Ramos (cell line): ENCODE measurements around the gene ITPR3.

Experiments used
- in situ Hi-C: fragments of 300-500 bp; cut with MboI; formaldehyde crosslinking; loops from one replicate; pipeline ENCODE4 v1.14.3; 2022; ENCODE audit warnings: low sequenced_read_pairs; ENCODE audit not compliant: unreplicated experiment

The ITPR3 gene

DNA sequence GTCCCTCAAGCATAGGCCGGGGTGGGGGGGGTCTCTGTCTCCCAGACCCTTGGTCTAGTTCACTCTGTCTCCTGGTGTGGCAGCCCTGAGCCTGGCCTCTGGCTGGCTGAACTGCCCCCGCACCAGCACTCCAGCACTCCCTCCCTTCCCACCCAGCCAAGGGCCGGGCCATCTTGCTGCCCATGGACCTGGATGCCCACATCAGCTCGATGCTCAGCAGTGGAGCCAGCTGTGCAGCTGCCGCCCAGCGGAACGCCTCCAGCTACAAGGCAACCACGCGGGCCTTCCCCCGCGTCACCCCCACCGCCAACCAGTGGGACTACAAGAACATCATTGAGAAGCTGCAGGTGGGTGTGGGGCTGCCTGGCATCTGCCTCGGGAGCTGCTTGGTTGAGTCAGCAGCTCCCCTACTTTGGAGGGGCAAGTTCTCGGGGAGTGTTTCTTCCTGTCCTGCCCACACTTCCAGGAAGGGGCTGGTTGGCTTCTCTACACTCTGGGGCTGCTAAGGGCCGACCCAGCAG, 62.0 kb downstream of the ITPR3 start:
- in situ Hi-C loops, result no loop called here

DNA sequence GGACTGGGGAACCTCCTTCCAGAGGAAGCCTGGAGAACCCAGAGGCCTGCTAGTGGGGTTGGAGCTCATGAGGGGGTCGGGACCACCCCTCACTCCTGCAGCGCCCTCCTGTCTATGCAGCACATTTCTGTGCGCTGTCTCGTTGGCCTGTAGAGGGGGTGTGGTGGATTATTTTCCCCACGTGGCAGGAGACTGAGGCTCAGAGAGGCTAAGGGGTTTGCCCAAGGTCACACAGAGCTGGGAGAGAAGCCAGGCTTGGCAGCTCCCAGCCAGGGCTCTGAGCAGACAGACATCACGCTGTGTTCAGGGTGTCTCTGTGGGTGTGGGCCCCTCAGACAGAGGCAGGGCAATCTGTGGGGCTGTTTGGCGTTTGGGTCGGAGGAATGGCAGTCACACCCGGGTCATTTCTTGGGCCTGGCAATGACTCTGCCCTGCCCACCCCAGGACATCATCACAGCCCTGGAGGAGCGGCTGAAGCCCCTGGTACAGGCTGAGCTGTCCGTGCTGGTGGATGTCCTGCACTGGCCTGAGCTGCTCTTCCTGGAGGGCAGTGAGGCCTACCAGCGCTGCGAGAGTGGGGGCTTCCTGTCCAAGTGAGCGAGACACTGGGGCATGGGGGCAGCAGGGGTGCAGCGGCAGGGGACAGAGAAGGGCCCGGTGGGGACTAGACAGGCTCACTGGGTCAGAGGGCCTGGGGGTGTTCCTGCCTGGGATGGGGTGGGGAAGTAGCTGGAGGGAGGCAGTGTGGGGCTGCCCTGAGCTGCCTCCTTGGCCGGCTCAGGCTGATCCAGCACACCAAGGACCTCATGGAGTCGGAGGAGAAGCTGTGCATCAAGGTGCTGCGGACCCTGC, 62.7 kb downstream of the ITPR3 start:
- in situ Hi-C loops, result no loop called here

DNA sequence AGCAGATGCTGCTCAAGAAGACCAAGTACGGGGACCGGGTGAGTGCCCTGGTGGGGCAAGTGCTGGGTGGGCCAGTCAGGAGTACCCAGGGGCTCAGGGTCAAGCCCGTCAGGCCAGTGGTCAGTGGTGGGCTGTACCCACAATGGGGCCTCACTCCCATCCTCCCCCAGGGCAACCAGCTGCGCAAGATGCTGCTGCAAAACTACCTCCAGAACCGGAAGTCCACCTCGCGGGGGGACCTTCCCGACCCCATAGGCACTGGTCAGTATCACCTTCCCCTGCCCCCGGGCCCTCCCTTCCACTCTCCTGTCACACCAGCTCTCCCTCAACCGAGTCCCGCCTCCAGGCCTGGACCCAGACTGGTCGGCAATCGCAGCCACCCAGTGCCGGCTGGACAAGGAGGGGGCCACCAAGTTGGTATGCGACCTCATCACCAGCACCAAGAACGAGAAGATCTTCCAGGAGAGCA, 63.3 kb downstream of the ITPR3 start:
- in situ Hi-C loops, result no loop called here

DNA sequence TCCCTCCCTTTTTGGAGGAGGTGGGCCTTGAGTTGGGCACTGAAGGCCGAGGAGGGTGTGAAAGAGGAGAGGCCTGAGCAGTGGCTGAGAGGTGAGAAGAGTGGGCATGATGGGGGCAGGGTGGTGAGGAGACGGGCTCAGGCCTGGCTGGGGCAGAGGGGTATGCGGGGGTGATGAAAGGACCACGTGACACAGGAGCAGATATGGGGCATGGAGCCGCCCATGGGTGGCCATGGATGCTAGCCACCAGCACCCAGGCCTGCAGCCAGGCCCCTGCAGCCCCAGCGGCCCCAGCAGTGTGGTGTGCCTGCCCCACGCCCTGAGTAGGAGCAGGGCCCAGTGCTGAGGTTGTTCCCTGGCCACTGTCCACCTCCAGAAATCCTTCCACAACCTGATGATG, 63.9 kb downstream of the ITPR3 start:
- in situ Hi-C loops, result no loop called here

DNA sequence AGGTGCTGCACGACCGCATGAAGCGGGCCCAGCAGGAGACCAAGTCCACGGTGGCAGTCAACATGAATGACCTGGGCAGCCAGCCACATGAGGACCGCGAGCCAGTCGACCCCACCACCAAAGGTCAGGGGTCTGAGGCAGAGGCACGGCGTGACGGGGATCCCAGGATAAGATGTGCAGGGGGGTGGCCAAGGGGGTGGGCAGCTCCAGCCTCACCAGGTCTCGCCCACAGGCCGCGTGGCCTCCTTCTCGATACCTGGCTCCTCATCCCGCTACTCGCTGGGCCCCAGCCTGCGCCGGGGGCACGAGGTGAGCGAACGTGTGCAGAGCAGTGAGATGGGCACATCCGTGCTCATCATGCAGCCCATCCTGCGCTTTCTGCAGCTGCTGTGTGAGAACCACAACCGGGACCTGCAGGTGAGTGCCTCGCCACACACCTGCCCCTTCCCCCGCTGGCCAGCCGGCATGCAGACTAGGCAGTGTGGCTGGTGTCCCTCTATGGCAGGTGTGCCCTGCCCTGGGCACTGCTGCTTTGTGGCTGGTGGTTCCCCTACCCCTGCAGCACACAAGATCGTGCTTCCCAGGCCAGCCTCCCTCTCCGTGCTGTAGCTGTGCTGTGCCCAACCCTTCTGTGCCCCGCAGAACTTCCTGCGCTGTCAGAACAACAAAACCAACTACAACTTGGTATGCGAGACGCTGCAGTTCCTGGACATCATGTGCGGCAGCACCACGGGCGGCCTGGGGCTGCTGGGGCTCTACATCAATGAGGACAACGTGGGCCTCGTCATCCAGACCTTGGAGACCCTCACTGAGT, 64.5 kb downstream of the ITPR3 start:
- in situ Hi-C loops, result no loop called here

DNA sequence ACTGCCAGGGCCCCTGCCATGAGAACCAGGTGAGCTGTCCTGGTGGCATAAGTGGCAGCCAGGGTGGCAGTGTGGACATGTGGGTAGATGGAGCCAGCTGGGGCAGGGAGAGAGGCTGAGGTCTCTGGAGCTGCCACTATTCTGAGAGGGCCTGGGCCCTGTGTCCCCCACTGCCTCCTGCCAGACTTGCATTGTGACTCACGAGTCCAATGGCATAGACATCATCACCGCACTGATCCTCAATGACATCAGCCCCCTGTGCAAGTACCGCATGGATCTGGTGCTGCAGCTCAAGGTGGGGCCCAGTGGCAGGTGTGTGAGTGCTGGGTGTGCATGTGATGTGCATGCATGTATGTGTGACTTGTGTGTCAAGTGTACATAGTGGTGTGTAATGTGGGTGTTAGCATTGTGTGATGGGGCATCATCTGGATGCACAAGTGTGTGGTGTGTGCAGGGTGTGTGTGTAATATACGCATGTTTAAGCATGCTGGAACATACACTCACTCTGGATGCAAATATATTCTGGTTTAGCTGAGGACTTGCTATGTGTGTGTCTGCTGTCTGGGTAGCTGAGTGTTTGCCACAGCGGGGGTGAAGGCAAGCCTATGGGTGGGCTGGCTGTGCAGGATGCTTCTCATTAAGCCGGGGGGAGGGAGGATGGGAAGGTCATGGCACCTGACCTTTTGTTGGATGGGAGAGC, 65.3 kb downstream of the ITPR3 start:
- in situ Hi-C loops, result no loop called here

DNA sequence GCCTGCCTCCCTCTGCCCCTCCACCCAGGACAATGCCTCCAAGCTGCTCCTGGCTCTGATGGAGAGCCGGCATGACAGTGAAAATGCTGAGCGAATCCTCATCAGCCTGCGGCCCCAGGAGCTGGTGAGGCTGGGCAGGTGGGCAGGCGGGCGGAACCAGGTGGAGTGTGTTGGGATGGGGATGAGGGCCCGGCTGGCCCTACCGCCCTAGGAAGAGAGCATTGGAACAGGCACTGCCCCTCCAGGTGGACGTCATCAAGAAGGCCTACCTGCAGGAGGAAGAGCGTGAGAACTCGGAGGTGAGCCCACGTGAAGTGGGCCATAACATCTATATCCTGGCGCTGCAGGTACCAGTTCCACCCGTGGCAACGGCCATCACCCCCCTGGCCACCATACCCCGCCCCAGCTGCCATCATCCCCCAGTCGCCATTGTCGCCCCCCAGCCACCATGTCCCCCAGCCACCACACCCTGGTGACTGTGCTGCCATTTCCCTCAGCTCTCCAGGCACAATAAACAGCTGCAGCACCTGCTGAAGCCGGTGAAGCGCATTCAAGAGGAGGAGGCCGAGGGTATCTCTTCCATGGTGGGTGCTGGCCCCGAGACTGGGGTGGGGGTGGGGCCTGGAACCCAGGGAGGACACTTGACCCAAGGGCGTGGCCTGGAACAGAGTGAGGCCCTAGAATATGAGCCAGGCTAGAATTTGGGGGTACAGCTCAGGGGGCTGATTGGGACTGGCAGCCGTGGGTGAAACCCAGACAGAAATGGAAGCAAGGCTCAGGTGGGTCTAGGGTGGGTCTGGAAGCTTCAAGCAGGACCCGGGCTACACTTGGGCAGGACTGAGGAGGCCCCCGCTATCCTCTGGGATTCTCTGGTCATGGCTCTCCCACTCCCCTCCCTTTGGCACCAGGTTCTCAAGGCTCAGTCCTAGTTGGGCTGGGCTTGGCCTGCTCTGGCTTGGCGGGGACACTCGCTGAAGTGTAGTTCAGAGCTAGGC, 66.2 kb downstream of the ITPR3 start:
- in situ Hi-C loops, result no loop called here

DNA sequence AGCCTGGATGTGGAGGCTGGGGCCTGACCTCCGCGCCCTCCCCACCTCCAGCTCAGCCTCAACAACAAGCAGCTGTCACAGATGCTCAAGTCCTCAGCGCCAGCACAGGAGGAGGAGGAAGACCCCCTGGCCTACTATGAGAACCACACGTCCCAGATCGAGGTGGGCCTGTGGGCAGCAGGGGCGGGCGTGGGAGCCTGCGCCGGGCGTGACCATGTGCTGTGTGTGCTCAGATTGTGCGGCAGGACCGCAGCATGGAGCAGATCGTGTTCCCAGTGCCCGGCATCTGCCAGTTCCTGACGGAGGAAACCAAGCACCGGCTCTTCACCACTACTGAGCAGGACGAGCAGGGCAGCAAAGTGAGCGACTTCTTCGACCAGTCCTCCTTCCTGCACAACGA, 66.9 kb downstream of the ITPR3 start:
- in situ Hi-C loops, result no loop called here

DNA sequence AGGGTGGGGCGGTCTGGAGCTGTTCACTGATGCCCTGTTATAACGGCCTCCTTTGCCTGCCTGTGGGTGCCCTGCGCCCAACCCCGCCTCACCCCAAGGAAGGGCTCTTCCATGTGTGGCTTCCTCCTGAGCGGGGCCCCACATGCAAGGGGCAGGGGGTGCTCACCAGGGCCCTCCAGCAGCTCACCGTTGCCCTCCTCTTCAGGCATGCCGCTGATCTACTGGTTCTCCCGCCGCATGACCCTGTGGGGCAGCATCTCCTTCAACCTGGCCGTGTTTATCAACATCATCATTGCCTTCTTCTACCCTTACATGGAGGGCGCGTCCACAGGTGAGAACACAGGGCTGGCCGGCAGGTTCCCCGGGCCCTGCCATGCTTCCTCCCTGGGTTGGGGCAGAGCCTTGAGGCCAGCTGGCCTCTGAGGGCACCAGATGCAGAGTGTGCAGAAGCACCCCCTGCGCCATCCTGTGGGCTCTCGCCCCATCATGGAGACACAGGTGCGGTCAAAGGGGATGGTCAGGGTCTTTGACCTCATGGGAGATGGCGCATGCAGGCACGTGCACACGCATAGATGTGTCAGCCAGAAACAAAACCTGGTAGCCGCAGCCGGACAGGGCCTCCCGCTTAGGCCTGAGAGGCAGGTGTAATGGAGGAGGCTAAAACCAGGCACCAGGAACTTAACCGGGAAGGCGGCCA, 67.5 kb downstream of the ITPR3 start:
- in situ Hi-C loops, result no loop called here

DNA sequence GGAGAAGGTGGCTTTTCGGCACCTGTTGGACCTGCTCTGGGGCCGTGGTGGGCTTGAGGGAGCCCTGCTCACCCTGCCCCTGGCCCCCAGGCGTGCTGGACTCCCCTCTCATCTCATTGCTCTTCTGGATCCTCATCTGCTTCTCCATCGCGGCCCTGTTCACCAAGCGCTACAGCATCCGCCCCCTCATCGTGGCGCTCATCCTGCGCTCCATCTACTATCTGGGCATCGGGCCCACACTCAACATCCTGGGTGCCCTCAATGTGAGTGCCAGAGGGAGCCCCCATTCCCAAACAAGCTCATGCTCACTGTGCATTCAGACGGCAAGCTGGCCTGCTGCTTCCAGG, 68.0 kb downstream of the ITPR3 start:
- in situ Hi-C loops, result no loop called here

DNA sequence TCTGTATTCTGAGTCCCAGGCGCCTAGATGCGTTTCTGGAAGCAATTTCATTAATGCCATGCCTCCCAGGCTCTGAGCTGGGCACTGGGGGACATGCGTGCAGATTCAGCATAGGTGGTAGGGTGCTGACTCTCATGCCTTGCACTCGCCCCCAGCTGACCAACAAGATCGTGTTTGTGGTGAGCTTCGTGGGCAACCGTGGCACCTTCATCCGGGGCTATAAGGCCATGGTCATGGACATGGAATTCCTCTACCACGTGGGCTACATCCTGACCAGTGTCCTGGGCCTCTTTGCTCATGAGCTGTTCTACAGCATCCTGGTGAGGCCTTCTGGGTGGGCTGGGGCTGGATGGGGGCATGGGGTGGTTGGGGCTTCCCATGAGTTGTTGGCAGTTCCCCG, 68.8 kb downstream of the ITPR3 start:
- in situ Hi-C loops, result no loop called here

DNA sequence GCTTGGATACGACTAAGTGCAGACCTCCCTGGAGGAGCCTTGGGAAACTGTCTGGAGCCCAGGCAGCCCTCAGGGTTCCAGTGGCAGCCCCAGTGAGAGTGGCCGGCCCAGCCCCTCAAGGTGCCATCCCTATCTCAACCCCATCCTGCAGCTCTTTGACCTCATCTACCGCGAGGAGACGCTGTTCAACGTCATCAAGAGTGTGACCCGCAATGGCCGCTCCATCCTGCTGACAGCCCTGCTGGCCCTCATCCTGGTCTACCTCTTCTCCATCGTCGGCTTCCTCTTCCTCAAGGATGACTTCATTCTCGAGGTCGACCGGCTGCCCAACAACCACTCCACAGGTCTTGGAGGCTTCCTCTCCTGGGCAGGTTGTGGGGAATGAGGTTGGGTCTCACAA, 69.6 kb downstream of the ITPR3 start:
- in situ Hi-C loops, result no loop called here

DNA sequence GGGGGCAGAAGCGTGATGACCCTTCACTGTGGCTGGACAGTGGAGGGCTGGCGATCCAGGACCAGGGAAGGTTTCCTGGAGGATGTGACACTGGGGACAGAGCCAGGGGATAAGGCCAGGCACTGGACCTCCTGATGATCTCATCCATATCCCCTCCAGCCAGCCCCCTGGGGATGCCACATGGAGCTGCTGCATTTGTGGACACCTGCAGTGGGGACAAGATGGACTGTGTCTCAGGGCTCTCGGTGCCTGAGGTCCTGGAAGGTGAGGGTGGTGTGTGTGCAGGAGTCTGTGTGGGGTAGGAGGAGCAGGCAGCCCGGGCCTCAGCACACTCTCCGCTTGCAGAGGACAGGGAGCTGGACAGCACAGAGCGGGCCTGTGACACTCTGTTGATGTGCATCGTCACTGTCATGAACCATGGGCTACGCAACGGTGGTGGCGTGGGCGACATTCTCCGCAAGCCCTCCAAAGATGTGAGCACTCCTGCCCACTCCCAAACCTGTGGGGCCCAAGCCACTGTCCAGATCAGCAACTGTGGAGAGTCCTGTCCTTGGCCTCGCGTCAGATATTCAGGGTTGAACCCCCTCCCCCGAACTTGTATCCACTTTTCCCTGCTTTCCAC, 70.4 kb downstream of the ITPR3 start:
- in situ Hi-C loops, result no loop called here

DNA sequence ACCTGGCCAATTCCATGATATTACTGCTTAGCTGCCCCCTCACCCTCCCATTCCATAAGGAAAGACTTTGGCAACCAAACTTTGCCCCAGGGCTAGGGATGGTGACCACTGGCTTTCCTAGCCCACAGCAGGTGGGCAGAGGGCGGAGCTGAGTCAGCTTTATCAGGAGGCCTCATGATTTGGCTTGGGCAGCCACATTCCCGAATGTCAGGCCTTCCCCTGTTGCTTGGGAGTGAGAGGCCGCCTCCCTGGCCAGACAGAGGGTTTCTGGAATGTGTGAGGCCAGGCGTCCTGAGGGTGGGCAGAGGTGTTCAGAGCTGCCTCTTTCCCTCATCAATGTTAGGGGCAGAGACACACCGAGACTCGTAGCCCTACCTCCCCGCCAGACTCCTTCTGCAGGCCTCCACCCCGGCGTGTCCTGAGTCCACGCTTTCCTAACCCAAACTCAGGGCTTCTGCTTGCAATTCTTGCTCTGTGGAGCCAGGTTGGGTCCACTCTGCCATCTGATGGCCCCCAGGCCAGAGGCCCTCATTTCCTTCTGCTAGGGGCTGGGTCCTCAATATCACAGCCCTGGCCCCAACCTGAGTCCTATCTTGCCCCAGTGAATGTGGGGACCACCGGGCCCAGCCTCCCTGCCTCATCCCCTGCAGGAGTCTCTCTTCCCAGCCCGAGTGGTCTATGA, 71.1 kb downstream of the ITPR3 start:
- in situ Hi-C loops, result no loop called here

DNA sequence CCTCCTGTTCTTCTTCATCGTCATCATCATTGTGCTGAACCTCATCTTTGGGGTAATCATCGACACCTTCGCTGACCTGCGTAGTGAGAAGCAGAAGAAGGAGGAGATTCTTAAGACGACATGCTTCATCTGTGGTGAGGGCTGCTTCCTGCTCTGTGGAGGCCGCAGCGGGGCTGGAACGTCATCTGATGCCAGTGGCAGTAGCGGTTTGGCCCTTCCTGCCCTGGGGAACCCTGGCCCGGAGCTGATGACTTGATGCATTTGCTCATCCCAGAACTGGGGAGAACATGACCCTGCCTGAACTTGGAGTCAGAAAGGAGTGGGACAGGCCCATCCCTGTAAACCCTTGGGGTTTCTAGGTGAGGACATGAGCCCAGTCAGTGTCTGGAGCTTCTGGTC, 71.6 kb downstream of the ITPR3 start:
- in situ Hi-C loops, result no loop called here

DNA sequence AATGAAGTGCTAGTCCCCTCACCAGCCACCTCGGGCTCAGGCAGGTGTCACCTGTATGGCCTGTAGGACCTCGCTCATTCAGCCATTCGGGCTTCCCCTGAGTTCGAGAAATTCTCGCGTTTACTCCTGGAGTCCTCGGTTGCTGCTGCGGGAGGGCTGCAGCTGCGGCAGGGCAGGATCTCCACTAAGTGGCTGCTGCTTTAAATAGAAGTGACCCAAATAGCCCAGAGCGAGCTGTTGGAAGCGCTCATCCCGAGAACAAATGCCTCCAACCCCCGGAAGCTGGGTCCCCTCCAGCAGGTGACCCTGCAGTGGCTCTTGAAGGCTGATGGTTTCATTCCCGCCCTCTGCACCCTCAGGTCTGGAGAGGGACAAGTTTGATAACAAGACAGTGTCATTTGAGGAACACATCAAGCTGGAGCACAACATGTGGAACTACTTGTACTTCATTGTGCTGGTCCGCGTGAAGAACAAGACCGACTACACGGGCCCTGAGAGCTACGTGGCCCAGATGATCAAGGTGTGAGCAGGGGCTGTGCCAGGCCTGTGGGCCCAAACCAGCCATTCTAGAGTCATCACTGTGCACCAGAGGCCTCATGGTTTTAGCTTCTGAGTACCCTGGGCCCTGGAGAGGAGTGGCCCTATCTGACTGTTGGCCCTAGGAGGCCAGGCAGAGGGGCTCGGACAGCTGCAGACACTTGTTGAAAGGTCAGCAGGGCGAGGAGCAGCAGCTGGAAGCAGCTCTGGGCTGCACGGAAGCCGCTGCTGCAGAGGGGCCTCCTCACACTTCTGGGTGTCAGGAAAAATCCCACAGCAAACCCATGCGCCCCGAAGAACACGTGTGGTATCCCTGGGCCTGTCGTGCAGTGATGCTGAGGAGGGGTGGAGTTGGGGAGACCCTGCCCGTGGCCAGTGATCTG, 72.3 kb downstream of the ITPR3 start:
- in situ Hi-C loops, result no loop called here

DNA sequence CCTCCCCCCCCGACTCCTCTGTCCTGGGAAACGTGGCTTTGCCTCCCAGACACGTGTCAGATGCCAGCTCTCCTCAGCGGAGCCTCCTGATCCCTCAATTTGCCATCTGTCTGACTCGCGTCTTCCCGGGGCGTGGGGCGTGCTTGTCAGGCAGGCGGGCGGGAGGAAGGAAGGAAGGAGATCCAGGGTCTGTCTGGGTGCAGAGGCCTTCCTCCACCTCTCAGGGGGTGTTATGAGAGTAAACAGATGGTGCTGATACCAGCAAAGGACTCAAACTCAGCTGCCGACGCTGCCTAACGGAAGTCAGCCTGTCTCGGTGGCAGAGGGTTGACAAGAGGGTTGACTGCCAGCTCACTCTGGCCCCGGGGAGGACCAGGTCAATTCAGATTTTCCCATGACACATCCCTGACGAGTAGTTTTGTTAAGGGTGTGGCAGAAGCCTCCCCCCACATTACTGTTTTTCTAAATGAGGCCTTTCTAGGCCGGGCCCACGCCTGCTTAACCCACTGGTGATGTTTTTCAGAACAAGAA, 73.3 kb downstream of the ITPR3 start:
- in situ Hi-C loops, result no loop called here
